Renal pelvis (tissue), 12 donors: ENCODE results near the gene GOLGA6C. TPM values are rescaled to one million over a fixed set of nuclear protein-coding genes. Genes with fewer than 3 reads are reported as not detected.
"Not testable (repeated sequence)": the region's sequence is repeated elsewhere in the genome, so short reads cannot be mapped to it uniquely, and the experiment has no call there.

ENCODE experiments used
- DNase-seq: peaks from one replicate; pipeline ENCODE4 v3.0.0-alpha.2; 2013
- long read RNA-seq, 16 experiments: transcript quantifications; one replicate each; lab custom pipeline, GENCODE V29; 2026
- polyA plus RNA-seq, 3 donors: library from polyadenylated mRNA; unstranded; fragments of 120-200 nt; gene quantifications; one replicate each; pipeline ENCODE4 v1.2.1, GENCODE V29; 2013; ENCODE audit not compliant: insufficient read length in 3 of 3

Gene GOLGA6C, protein sequence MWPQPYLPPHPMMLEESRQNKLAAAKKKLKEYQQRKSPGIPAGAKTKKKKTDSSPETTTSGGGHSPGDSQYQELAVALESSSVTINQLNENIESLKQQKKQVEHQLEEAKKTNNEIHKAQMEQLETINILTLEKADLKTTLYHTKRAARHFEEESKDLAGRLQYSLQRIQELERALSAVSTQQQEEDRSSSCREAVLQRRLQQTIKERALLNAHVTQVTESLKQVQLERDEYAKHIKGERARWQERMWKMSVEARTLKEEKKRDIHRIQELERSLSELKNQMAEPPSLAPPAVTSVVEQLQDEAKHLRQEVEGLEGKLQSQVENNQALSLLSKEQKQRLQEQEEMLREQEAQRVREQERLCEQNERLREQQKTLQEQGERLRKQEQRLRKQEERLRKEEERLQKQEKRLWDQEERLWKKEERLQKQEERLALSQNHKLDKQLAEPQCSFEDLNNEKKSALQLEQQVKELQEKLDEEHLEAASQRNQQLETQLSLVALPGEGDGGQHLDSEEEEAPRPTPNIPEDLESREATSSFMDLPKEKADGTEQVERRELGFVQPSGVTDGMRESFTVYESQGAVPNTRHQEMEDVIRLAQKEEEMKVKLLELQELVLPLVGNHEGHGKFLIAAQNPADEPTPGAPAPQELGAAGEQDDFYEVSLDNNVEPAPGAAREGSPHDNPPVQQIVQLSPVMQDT
- polyA plus RNA-seq: not detected
- long read RNA-seq, donor 1: 0 reads
- long read RNA-seq, donor 2: 0 reads
- long read RNA-seq, donor 3: 0 reads
- long read RNA-seq, donor 4: 0 reads
- long read RNA-seq, donor 5: 0 reads
- long read RNA-seq, donor 6: 0 reads
- long read RNA-seq, donor 7: 0 reads
- long read RNA-seq, donor 8: 0 reads
- long read RNA-seq, donor 9: 0 reads
- long read RNA-seq, donor 10: 0 reads
- long read RNA-seq, donor 11: 0 reads
- long read RNA-seq, donor 12: 0 reads
- long read RNA-seq, donor 13: 0 reads
- long read RNA-seq, donor 14: 0 reads
- long read RNA-seq, donor 15: 0 reads
- long read RNA-seq, donor 16: 0 reads

DNA sequence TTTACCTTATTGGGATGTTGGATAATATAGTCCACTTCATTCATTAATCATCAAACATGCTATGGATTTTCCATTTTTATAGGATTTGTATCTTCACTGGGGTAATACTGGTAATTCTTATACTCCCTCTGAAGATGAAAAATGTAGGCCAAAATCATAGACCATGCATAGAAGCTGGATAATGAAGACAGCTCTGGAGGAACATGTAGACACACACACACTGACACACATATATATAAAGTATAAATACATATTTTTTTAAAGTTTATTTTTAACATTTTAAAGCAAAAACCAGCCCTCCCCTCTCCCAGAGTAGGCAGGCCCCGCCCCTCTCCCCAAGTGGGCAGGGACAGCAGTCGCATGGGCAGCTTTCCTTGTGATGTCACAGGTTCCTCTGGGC lies at the start of gene GOLGA6C:
TSS of gene GOLGA6C (plus strand) at position 301 of the 400 bp plus-strand sequence. CDS start 265 bp downstream, outside the sequence.
- not testable (repeated sequence) for DNase-seq

DNA sequence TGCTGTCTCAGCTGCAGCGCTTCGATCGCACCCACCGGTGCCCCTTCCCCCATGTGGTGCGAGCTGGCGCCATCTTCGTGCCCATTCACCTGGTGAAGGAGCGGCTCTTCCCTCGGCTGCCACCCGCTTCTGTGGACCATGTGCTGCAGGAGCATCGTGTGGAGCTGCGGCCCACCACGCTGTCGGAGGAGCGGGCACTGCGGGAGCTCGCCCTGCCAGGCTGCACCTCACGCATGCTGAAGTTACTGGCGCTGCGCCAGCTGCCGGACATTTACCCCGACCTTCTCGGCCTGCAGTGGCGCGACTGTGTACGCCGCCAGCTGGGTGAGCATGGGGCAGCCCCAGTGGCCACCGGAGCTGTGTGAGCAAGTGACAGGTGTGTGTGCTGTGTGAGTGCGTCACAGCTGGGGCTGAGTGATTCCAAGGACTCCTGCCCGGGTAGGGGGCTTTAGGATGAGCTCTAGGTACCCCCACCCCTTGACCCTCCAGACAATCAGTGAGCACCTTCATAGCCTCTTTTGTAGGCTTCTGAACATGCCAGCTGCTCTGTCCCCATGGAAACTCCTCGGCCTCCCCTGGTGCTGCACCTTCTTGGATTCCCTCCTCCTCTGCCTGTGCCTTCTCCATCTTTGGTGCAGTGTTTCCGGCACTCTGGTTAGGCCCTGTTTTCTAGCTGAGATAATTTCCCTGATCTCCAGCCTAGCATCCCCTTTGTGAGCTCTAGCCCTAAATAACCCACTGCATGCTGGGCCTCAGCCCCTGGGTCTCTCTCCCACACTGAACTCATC lies 49.4 kb upstream of the GOLGA6C start:
- DNase-seq: no peak

DNA sequence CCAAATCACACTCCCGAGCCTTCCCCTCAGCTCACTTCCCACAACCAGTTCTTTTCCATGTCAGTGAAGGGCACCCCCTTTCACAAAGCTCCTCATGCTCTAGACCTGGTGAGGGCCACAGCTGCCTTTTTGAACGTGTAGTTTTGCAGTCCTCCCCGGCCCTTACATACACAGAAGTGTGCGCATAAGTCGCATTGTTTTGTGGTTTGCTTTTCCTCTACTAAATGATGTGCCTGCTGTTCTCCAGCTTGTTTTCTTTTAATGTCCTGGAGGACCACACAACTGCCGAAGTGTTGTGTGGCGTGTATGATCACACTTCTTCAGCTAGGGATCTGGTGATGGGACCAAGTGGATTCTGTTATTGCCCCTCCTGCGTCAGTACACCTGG lies 48.9 kb upstream of the GOLGA6C start:
- no peak for DNase-seq

DNA sequence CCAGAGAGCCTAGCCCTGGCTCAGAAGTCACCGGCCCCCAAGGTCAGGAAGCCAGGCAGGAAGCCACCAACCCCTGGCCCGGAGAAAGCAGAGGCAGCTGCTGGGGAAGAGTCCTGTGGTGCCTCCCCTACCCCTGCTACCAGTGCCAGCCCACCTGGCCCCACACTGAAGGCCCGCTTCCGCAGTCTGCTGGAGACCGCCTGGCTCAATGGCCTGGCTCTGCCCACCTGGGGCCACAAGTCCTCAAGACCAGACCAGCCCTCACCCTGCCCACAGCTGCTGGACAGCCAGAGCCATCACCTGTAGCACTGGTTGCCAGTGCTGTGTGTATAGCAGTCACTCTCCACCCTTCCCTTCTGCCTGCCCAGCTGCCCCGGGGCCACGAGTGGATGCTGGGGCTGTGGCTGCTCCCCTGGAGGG lies 47.3 kb upstream of the GOLGA6C start:
- no peak for DNase-seq

DNA sequence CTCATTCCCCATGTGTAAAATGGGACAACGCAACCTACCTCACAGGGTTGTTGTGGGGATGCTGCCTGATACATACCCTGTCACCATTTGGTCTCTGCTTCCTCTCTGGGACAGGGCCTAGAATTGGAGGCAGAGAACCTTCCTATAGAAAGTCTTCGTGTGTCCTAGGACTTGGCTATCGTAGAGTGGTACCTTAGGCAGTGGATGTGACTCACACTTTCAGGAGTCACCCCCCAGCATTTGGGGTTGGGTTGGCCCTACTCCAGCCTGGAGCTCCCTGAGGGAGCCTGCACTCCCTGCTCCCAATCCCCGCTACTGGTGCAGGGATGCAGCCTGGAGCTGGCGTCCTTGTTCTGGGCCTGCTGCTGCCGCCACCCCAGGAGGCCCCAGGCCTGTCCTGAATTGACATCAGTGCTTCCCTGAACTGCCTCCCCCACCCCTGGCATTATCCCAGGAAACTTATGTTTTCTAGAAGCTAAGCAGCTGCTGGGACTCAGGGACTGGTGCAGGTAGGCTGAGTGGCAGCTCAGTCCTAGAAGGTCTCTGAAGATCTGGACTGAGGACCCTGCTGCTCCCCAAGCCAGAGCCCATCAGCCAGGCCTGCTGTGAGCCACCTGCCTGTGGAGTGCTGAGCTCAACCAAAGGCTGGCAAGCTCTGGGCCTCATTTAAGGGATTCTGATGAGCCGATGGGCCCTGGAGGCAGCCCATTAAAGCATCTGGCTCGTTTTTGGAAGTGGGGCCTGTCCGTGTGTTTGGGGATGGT lies 46.5 kb upstream of the GOLGA6C start:
- DNase-seq: no peak

DNA sequence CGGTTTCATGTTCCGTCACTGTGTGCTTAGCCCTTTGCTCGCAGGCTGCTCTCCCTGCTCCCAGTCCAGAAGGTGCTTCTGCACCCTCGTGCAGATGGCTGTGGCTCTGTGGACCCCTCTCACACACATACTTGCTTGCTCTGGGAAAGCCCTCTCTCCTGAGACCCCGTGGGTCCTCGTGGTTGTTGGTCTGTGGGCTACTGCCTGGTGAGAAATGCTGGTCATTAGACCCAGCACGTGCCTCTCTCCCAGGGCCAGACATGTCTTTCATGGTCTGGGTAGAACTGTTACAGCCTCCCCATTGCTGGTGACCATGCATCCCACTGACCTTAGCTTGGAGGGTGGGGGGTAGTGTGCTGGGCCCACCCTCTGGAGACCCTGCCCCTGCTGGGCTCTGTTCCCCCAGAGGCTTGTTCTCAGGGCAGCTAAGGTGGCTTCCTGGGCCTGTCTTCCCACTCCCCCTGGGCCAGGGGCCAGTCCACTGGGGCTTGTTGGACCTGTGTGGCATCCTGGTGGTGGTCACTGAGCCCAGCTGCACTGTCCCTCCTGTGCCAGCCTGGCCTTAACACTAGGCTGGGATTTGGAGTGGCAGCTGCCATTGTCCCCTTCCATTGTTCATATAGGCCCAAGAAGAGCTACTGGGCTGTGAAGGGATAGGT lies 45.8 kb upstream of the GOLGA6C start:
- DNase-seq: no peak

DNA sequence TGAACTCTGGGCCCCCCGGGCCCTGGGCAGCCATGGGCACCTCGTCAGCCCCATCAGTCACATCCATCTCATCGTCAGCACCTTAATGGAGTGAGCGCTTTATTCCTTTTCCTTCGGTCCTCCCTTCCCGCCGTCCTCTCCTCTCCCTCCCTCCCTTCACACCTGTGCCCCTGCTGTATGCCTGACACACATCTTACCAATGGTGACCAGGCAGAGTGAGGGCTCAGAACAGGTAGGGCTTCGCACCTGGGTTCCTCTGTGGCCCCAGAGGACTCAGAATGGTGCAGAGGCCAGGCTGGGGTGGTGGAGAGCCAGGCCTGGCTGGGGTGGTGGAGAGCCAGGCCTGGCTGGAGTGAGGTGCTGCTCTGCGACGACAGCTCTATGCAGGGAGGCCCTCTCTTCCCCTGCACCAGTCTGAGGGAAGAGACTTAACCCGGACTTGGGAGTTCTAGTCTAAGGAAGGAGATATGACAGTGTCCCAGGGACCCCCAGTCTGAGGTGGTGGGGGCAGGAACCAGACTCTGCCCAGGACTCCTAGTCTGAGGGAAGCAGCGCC lies 44.8 kb upstream of the GOLGA6C start:
- DNase-seq: no peak

DNA sequence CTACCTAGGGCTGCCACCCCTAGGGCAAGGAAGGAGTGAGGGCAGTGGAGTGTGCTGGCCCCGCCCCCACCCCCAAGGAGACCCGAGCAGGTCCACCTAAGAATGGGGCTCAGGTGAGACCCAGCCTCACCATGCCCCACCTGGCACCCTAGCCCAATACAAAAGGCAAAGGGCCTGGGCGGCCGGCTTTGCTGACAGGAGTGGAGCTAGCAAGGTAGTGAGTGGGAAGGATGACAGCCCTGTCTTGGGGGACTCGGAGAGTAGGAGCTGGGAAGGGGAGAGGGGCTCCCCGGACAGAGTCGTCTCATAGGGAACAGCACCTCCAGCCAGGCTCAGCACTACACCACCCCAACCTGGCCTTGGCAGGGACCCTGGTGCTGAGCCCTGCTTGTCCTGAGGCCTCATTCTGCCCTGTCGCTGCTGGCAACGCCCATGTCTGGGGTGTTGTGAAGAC lies 44.3 kb upstream of the GOLGA6C start:
- no peak for DNase-seq

DNA sequence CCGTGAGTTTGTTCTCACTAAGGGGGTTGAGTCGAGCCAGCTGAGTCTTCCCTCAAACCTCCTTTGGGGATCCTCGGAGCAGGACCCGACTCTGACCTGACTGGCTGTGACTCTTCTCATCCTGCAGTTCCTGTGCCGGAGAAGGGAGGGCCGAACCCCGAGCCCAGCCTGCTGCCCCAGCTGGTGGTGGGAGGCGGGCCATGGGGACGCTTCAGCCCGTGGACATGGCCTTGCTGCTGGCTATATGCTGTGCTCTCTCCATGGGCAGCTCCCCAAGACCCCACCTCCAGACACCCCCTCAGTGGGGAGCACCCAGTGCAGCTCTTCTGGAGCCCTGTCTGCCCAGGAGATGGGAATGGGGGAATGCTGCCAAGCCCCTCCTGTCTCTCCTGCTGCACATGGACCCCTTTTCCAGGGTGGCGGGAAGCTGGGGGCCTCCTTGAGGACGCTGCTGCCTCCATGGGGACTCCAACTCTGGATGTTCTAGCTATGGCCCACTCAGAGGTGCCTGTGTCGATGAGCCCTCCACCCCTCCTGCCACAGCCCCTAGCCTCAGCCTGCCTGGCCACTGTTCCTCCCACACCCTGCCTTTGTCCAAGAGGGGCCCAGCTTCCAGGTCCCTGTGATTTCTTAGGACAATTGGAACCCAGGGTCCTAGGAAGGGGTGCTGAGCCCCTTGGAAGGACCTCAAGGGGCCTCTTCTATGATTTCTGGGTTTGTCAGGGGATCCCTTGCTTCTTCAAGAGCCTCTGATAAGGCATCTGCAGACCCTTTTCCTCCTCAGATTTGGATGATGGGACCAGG lies 43.6 kb upstream of the GOLGA6C start:
- no peak for DNase-seq

DNA sequence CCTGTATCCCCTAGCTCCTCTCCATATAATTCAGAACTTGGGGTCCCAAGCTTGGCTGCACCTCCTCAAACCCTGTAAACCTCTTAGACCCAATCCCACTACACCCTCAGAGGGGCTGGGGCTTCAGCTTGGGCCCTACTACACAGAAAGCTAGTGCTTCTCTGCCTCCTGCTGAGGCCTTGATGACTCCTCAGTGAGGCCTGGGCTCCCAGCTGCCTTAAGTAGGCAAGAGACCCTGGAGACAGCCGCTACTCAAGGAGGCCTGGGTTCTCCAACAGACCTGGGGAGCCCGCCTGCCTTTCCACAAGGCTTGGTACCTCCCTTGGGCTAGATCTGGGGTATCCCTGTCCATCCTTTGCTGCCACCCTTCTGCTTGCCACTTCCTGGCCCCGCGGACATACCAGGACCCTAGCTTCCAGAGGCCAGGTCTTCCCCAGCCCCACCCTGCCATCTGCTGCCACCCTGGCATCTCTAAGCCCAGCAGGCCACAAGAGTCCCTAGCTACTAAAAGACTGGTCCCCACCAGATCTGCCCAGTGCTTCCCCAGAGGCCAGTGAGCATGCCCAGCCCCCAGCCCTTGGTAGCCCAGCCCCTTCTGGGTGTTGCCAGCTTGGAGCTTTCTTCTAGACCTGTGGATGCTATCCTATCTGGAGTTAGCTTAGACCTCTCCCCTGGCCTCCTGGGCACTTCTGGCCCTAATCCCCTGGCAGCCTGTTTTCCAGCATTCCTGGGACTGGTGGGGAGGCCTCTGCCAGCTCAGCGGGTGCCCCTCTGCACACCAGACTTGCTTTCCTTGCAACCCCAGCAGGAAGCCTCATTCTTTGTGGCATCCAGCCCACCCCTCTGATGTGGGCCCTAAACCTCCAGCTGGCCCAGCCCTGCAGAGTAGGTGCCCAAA lies 42.8 kb upstream of the GOLGA6C start:
- no peak for DNase-seq

DNA sequence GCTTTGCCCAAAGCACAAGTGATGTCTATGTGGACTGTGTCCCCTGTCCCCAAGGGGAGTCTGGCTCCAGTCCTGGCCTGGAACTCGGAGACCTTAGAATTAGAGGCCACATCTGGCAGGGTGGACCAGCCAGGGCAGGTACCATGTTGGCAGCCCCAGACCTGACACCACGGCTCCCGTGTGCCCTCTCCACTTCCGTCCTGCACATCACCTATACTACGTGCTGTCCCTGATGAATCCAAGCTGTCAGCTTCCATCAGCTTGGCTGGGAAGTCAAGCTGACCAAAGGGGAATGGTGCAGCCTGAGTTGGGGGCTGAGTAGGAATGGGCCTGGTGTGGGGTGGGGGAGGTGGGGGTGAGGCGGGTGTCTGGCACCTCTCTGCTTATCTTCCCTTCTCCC lies 41.1 kb upstream of the GOLGA6C start:
- no peak for DNase-seq

DNA sequence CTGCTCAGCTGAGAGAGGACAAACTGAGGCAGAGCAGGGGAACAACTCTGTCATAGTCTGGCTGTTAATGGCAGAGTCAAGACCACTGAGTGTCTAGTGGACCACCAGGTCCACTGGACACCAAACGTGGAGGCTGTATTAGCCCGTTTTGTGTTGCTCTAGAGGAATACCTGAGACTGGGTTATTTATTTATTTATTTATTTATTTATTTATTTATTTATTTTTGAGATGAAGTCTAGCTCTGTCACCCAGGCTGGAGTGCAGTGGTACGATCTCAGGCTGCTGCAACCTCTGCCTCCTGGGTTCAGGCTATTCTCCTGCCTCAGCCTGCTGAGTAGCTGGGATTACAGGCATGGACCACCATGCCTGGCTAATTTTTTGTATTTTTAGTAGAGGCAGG lies 40.6 kb upstream of the GOLGA6C start:
- DNase-seq: not testable (repeated sequence)

DNA sequence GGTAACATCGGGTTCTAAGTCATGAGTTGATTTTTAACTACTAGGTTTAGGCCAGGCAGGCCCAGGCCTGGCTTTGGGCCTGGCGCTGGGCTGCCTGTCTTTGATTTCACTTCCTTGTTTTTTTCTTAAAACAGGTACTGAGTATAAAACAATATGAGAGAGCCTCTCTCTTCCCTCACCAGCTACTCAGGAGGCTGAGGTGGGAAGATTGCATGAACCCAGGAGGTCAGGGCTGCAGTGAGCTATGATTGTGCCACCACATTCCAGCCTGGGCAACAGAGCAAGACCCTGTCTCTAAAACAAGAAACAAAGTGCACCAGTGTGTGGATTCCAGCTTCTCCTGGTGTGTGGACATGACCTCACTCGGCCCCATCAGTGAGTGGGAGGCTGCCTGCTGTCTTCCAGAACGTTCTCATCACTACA lies 38.6 kb upstream of the GOLGA6C start:
- DNase-seq: not testable (repeated sequence)

DNA sequence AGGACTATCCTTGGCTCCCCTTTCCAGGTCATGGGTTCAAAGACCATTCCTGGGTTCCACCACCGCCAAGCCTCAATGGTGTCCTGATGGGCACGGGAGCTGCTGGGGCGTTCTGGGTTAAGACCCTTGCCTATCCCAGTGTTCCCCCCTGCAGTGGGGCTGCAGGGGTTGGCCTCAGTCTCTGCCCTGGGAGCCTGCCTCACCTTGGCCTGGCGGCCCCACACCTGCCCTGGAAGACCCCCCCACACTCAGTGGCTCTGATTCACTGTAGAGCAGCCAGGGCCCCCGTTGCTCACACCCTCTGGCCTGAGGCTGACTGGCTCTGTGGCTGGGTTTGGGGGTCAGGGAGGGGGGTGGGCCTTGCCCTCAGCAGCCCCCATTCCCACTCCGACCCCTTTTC lies 34.4 kb upstream of the GOLGA6C start:
- DNase-seq: no peak

DNA sequence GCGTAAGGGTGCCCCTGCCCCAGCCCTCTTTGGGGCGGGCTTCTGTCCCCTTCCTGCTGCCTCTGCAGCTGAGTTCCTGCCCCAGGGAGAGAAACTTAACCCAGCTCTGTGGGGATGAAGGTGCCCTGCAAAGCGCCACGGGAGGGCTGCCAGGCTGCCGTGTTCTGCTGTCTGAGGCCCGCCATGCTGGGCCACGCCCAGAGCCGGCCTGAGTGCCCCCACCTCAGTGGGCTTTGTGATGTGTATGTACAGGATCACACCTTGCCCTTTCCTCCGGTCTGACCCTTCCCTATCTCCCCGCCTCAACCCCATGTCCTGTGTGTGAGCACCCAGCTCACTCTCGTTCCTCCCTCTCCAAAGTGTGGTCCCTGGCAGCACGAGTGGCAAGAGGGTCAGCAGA lies 33.9 kb upstream of the GOLGA6C start:
- DNase-seq: no peak

DNA sequence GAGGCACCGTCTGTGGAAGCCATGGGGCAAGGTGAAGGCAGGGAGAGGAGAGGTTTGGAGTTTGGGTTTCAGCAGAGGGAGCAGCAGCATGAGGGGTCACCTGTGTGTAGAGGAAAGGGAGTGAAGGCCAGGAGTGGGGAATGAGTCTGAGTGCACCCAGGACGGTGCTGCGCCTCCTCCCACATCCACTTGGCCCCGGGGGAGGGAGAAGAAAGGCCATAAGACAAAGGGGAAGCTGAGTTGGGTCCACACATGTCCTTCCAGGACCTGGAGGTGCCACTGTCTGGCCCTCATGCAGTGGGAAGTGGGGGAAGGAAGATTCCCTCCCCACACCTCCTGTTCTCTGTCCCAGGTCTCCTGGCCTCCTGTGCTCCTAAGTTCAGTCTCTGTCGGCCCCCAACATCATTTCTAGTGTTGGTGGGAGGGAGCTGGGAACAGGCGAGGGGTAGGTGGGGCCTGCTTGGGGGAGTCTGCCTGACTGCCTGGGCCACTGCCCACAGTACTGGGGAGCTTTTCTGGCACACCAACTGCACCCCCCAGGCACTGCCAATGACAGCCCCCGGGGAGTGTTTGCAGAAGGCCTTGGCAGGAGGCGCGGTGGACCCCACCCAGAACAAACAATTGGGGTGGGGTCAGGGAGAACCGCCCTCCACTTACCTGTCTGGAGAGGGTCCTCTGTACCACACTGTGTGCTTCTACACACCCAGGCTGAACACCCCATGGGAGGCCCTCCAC lies 32.9 kb upstream of the GOLGA6C start:
- not testable (repeated sequence) for DNase-seq
